ENCODE measurements around the gene EML5. TPM values are rescaled to one million over a fixed set of nuclear protein-coding genes. Genes with fewer than 3 reads are reported as not detected.
A peak's percentile ranks its signal among the peaks of the same experiment; 100 is the strongest.

EML5 gene
- total RNA-seq, 1 donor from 2014 or later, result 0.13 TPM

- DNase-seq (ENCODE audit: low spot score) (no peak), ATAC-seq (no peak)
These were observed 59.6 kb downstream of the EML5 start for GRCh38 chr14:88733121-88733520.

GRCh38 chr14:88729159-88729558 lies 63.6 kb downstream of the EML5 start:
- ATAC-seq, result no peak
- DNase-seq (ENCODE audit: low spot score), result no peak

DNA sequence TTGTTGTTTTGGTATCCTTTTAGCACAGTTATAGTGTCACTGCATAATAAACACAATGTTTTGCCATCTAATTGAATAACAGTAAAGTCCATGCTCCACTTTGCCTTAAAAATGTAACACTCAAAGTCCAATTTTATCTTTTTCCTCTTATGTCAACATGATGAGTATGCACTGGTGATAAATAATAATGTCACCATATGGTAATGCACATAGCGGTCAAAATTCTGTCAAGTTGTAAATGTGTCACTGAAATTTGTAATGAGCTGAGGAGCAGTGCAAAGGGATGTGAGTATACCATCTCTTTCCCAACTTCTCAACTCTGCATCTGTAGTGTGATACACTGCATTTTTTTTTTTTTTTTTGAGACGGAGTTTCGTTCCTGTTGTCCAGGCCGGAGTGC lies 65.7 kb downstream of the EML5 start:
- no peak for ATAC-seq
- no peak for DNase-seq (ENCODE audit: low spot score)

- DNase-seq (ENCODE audit: low spot score), result no peak
- ATAC-seq, result no peak
These were observed 82.0 kb downstream of the EML5 start for GRCh38 chr14:88710709-88711108.

- no peak for DNase-seq (ENCODE audit: low spot score)
- no peak for ATAC-seq
These were observed 85.7 kb downstream of the EML5 start for GRCh38 chr14:88707088-88707487.

GRCh38 chr14:88706425-88706824 lies 86.3 kb downstream of the EML5 start:
- ATAC-seq (no peak), DNase-seq (ENCODE audit: low spot score) (no peak)

DNA sequence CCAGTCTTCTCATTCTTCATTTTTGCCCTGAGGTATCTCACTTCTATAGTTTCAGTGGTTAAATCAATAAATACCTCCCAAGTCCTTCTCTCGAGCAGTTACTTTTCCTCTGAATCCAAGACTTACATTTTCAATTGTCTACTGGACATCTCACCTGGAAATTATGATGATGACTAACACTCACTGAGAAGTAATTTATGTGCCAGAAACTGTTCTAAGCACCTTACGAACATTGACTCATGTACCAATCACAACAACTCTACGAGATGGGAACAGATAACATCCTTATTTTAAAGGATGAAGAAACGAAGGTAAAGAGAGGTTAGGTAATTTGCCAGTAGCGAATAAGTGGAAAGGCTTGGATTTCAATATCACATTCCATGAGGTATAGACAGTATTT lies 94.1 kb downstream of the EML5 start:
- DNase-seq (ENCODE audit: low spot score) (no peak), ATAC-seq (no peak)

DNA sequence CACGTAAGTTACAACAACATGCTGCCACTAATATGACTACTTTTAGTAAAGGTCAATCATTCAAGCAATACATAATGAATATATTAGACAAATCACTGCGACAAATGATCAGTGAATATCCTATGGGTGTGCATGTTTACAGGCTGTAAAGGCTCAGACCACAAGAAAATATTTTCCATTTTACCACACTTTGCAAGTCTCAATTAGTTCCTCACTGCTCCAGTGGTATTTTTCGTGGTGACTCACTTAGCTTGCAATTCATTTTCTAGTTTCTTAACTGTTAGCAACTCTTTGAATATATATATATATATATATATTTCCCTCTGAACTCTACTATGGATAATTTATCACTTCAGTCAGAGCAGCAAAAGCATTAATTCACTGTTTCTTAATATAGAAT lies 96.9 kb downstream of the EML5 start:
- DNase-seq (ENCODE audit: low spot score) (no peak), ATAC-seq (no peak)

GRCh38 chr14:88688386-88688785 lies 104.4 kb downstream of the EML5 start:
- no peak for ATAC-seq
- no peak for DNase-seq (ENCODE audit: low spot score)

- no peak for DNase-seq (ENCODE audit: low spot score)
- ATAC-seq, result no peak
These were observed 109.6 kb downstream of the EML5 start for GRCh38 chr14:88683119-88683518.

DNA sequence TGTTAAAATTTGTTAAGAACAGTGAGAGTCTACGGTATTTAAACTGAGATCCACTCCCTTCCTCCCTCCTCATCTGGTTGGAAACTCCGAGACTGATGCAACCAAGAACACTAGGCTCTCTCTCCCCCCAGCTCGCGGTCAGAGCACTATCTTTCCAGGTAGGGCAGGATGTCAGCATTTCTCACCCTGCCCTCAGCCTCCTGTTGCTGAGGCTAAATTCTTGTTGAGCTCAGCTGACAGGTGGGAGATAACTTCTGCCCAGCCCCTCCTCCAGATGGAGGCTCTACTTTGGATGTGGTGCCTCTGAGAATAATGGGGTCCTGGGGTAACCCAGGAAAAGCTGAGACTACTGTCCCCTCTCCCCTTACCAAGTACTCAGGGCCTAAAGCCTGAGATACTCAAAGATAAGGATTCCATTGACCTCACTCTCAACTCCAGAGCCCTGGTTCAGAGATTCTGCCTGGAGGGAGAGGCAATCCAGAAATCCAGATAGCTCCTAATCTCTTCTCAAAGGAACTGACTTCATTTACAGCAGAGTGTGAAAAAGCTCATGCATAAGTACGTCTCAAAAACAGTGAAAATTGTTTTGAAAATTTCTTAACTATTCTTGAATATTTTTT lies 110.1 kb downstream of the EML5 start:
- no peak for DNase-seq (ENCODE audit: low spot score)
- ATAC-seq, result peak; percentile 89

DNA sequence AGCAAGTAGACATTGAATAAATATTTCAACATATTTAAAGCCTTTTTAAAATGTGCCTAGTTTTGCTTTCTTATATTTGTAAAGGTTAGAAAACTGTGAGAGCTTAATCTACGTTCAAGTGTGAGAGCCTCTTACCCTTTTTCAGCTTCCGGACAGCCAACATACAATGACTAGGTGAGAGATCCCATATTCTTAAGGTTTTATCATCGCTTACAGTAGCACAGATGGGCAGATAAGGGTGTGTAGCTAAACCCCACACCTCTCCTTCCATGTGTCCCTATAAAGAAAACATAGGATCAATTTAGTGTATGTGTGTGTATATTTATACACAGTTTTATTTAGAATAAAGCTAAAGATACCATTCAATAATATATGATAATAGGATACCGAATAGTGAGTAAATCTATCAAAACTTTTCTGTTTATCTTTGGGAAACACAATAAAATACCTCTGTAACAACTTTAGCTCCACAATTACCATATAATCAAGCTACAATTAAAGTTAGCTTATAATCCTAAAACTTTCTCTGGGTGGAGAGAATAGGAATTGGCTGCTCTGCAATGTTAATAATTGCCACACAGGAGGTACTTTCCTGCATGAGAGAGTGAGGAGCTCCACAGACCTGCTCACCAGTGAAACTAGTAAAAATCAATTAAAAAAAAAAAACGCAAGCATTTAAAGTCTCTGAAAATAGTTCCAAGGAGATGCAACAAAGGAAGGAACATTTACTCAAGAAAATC lies 110.8 kb downstream of the EML5 start:
- DNase-seq (ENCODE audit: low spot score) (no peak), ATAC-seq (peak; percentile 83)

DNA sequence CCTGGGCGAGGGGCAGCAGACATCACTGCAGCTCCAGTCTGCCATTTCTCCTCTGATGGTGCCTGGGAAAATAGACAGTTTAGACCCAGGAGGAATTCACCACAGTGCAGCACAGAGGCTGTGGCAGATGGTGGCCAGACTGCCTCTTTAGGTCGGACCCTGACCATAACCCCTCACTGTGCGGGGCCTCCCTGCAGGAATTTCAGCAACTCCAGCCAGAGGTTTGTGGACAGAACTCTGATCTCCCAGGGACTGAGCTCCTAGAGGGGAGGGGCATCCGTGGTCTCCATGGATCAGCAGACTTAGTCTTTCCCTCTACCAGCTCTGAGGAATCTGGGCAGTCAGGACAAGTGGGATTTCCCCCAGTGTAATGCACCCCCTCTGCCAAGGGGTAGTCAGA lies 123.4 kb downstream of the EML5 start:
- DNase-seq (ENCODE audit: low spot score), result no peak
- no peak for ATAC-seq

- no peak for DNase-seq (ENCODE audit: low spot score)
- ATAC-seq, result no peak
These were observed 124.2 kb downstream of the EML5 start for GRCh38 chr14:88668448-88669116.

- peak; percentile 66 for DNase-seq (ENCODE audit: low spot score)
- ATAC-seq, result peak; percentile 98
These were observed 125.0 kb downstream of the EML5 start for GRCh38 chr14:88667555-88668273.

- ATAC-seq (no peak), DNase-seq (ENCODE audit: low spot score) (no peak)
These were observed 132.7 kb downstream of the EML5 start for GRCh38 chr14:88660056-88660455.

GRCh38 chr14:88639221-88639620 lies 153.5 kb downstream of the EML5 start:
- ATAC-seq (no peak), DNase-seq (ENCODE audit: low spot score) (no peak)

DNA sequence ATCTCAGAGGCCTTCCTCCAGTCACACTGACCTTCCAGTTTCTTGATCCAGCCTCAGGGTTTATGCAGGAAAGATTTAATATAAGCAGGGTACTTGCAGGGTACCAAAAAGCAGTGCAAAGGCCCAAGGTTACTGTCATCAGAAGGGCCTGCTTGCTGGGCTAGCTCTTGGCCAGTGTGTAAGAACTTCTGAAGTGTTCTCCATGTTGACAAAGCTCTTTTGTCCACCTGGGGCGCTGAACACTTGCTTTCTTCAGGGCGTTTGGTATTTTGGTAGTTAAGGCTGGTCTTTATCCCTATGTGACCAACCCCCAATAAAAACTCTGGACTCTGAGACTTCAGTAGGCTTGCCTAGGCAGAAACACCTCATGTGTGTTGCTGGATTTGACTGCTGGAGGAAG lies 160.2 kb downstream of the EML5 start:
- ATAC-seq (no peak), DNase-seq (ENCODE audit: low spot score) (no peak)

DNA sequence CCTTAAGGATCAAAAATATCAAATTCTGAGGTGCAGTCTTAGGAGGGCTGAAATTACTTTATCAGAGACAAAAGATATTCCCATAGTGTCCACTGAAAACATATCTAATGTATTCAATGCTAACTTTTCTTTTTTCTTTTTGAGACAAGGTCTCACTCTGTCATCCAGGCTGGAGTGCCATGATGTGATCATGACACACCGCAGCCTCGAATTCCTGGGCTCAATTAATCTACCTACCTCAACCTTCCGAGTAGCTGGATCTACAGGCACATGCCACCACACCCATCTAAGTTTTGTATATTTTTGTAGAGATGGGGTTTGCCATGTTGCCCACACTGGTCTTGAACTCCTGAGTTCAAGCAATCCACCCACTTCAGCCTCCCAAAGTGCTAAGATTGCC lies 161.7 kb downstream of the EML5 start:
- ATAC-seq, result no peak
- DNase-seq (ENCODE audit: low spot score), result no peak

DNA sequence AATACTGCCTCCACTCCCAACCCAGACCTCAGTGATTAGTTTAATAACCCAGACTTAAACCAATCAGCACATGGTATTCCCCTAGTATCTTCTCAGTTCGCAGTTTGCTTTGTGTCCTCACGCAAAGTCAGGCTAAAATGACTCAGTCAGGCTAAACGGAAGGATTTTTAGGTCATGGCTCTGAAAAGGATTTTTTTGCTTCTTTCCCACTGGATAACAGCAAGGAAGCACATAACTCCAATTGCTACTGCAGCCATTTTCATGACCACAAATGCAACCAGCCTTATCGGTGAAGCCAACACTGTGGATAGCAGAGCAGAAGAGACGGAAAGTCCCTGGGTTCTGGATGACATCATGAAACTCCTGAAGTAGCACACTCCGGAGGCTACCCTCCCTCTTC lies 162.2 kb downstream of the EML5 start:
- ATAC-seq (no peak), DNase-seq (ENCODE audit: low spot score) (no peak)

- ATAC-seq (no peak), DNase-seq (ENCODE audit: low spot score) (no peak)
These were observed 164.3 kb downstream of the EML5 start for GRCh38 chr14:88628462-88628861.

DNA sequence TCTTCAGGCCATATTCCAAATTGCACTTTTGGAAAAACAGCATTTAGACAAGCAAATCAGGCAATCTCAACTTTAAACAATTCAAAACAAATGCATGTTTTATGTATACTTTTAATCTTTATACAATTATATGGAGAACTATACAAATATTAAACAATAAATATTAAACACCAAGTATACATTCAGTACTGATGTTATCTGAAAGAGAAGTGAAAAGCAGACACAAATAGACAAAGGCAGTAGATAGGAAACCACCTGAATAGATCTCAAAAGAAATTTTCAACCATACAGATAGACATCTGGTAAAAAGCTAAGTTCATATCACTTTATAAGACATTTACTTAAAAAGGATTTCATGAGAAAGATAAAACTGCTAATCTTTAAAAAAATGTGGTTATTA lies 164.7 kb downstream of the EML5 start:
- DNase-seq (ENCODE audit: low spot score), result no peak

More for the DNA sequence above, 164.7 kb downstream of the EML5 start:
- no peak for ATAC-seq

All from left lobe of liver (tissue), 2 donors.